Stimulated activated CD4-positive, alpha-beta T cell treated with anti-CD3 and anti-CD28 coated beads, TNF-alpha, amount 100 ng/mL, for 24 hours (primary cell): ENCODE data around the gene CAMK2B.

Experiments used
- DNase-seq, 3 experiments: peaks; one replicate each; pipeline ENCODE4 v3.0.0-alpha.2; 2020; ENCODE audit warnings: low read depth in 3 of 3

Gene CAMK2B

DNA sequence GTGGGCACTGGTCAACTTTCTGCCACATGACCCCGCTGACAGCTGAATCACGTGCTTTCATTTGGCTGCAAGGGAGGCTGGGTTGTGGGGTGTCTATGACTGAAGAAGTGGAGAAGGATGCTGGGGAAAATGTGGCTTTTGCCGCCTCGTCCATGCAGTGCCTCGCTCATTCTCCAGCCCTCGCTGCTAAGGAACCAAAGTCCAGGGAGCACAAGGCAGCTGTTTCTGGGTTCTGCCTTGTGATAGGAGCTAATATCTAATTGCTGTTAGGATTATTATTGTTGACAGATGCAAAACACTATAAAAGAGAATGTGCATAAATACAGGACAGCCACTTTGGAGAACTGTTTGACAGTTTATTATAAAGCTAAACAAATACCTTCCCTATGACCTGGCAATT, 4.9 kb upstream of the CAMK2B start:
- no peak for DNase-seq

DNA sequence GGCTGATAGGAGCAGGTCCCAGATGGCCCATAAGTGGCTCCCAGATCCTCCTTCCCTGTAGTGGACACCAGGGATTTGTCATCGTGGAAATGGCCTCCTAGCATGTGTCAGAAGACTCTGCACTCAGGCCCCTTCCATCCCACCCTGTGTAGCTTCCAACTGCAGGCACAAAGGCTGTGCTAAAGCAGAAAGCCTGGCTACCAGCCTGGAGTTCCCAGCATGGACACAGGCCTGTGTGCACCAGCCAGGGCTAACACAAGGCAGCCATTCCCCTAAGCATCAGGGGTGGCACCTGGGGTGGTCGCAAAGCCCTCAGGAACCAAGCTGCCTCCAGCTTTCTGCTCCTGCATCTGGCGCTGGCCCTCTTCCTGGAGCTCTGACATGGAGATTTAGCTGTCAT, 4.5 kb upstream of the CAMK2B start:
- no peak for DNase-seq

DNA sequence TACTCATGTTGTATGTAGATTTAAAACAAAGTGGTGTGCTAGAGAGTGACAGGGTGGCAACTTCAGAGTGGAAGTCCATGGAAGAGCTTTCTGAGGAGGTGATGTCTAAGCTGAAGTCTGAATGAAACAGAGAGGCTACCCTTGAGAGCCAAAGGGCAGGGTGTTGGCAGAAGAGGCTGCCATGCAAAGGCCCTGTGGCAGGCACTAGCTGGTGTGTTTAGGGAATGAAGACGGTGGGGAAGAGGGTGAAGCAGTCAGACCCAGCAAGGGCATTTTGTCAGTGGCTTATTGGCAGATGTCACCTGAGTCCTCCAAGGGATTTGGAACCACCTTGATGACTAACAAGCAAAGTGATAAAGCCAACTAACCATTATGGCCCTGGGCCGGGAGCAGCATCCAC, 3.7 kb upstream of the CAMK2B start:
- no peak for DNase-seq

GRCh38 chr7:44327981-44328380, 2.6 kb upstream of the CAMK2B start:
- DNase-seq: no peak

DNA sequence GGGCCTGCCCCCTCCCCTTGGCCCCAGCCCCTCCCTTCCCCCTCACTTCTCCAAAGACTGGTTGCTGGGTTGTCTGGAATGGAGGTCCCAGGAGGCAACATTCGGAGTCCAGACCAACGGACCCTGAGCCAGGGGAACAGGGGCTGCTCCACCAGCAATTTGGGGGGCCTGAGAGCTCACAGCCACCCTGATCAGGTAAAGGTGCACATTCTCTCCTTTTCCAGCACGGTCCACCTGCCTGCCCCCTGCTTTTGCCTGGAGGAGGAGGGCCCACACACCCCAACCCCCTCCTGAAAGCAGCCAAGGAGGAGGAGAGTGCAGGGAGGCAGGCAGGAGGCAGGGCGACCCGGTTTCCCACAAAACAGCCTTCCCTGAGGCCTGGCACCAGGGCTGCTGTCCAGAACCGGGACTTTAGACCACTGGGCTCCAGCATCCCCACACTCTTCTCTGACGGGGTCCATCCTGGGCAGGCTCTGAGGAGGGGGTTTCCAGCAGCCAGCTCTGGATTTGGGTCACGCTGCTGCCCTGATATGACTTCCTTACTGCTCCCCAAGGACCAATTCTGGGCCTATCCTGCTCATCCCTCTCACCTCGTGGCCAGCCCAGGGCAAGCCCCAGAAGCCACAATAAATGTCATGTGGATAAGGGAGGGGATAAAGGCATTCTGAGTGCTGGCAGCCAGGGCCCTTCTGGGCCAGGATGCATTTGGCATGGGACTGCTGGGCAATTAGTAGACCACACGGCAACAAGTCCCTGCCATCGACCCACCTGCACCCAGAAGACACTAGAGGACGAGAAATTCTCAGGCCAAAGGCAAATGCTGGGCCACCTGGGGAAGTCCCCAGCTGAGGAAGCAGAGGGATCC, 1.1 kb upstream of the CAMK2B start:
- DNase-seq: no peak

- DNase-seq: no peak
Observed at GRCh38 chr7:44325811-44326241, 432 bp upstream of the CAMK2B start.

DNA sequence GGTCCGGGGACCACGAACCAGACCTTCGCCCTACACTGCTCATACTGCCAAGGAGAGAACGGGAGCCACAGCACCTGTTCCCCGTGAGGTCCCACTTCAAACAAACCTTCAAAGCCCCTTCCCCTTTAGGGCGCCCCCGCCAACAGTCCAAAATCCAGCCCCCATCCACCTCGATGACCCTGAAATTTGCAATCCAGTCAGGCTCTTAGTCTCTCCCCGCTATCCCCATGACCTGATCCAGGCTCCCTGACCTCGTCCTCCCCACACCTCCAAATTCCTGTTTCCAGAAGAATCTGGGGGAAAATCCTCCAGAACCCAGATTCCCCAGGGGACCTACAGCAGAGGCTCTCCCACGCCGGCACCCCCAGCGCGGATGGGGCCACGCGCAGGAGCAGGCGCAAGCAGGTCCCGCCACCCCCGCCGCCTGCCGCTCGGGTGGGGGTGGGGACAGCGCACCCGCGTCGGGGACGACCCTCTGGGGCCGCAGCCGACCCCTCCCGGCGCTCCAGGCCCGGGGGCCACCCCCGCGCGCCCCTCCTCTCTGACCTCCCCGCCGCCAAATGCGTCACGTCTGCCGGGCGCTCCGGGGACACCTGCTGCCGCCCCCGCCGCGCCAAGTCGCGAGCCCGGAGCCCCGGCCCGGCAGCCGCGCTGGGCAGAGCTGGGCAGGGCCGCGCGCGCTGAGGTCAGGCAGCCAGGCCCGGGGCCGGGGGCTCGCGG, 753 bp downstream of the CAMK2B start:
- no peak for DNase-seq

- no peak for DNase-seq
Observed at GRCh38 chr7:44324204-44324480, 1.3 kb downstream of the CAMK2B start.

DNA sequence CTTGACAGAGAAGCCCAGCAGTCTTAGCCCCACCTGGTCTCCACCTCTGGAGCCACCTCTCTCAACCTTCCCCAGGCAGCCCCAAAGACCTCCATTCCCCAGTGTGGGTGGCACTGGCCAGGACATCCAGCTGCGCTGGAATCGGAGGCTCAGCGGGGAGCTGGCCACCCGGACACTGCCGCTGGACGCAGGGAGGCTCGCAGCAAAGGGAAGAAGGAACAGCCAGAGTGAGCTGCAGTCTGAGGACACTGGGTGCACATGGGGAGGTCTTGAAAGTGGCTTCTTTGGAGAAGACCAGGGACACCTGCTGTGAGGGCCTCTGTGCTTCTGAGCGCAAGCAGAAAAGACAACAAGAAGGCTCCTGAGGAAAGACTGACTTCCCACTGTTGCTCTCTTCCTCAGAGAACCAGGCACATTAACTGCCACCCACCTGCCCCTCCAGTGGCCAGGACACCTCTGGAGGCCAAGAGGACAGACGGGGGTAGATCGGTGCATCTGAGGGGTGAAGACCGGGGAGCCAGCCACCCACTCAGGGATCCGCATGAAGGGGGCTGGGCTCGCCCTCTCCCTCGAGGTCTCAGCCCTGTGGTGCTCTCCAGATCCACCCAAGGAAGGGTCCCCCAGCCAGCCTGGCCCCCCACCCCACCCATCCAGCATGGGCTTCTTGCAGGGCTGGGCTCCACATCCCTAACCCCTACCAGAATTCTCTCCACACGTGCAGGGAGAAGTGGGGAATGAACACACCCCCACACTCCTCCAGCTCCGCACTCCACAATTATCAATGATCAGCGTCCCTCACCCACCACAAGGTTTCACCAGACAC, 1.8 kb downstream of the CAMK2B start:
- no peak for DNase-seq

DNA sequence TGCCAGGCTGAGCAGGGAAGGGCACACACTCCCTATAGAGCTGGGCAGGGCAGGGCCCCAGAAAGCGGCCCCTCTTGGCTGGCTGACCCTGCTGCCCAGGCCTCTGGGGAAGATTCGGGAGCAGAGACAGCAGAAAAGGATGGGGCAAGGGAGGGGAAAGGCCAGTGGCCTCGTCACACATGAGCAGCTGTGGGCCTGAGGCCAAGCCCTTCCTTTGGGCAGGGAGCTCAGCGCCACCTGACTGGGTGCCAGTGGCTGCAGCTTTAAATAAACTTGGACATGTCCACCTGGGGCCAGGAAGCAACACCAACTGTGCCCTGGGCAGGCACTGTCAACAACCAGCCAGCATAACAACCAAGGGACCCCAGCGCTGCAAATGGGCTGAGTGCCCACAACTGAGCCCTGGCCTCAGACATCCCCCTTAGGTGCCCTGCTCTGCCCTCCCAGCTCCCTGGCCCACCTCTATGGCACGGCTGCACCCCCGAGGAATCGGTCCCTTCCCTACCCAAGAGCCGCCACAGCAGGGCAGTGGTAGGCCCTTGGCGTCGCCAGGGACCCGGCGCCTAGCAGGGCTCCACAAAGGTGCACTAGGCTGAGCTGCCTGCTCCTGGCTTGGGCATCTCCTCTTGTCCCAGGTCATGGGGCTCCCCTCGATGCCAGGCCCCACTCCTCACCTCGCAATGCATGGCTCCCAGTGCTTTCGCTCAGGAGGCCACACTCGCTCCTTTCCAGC, 2.6 kb downstream of the CAMK2B start:
- no peak for DNase-seq

- no peak for DNase-seq
Observed at GRCh38 chr7:44321796-44322195, 3.6 kb downstream of the CAMK2B start.

DNA sequence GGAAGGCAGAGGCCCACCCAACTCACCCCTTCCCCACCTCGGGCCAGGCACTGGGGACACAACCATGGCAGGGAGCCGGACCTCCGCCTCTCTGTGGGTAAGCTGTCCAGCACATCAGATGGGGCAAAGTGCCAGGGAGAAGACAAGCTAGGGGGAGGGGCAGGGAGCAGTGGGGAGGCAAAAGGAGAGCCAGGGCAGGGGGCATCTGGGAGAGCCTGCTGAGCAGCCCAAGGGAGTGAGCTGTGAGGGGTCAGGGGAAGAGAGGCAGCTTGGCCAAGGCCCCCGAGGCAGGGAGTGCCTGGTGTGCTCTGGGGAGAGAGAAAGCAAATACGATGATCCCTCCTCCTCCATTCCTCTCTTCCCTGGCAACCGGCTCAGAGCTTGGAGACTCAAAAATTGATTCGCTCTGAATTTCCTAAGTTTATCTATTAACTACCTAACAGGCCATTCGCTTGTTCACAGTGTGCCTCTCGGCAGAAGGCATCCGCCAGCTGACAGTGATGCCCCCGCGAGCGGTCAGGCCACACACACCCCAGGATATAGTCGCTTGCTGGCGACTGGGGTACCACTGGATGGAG, 4.5 kb downstream of the CAMK2B start:
- DNase-seq: no peak

GRCh38 chr7:44320141-44320540, 5.3 kb downstream of the CAMK2B start:
- no peak for DNase-seq

DNA sequence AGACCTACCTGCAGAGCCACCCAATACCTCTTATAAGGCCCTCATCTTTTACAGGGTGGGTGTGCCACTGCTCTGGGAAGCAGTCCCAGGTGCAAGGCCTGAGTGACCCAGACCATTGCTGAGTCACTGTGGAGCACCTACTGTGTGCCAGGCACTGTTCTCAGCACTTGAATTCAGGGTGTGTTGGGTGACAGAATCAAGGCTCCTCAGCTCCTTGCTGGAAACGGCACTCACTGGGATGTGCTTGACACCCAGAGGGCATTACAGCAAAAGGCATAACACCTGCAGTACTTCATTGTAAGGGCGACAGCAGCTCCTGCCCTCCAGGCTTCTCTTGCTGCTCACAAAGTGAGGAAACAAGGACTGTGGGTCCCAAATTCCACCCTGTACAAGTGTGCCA, 7.1 kb downstream of the CAMK2B start:
- no peak for DNase-seq

- DNase-seq: no peak
Observed at GRCh38 chr7:44315301-44315903, 10.0 kb downstream of the CAMK2B start.

GRCh38 chr7:44313621-44314031, 11.8 kb downstream of the CAMK2B start:
- DNase-seq: no peak

GRCh38 chr7:44313016-44313415, 12.4 kb downstream of the CAMK2B start:
- DNase-seq: no peak

DNA sequence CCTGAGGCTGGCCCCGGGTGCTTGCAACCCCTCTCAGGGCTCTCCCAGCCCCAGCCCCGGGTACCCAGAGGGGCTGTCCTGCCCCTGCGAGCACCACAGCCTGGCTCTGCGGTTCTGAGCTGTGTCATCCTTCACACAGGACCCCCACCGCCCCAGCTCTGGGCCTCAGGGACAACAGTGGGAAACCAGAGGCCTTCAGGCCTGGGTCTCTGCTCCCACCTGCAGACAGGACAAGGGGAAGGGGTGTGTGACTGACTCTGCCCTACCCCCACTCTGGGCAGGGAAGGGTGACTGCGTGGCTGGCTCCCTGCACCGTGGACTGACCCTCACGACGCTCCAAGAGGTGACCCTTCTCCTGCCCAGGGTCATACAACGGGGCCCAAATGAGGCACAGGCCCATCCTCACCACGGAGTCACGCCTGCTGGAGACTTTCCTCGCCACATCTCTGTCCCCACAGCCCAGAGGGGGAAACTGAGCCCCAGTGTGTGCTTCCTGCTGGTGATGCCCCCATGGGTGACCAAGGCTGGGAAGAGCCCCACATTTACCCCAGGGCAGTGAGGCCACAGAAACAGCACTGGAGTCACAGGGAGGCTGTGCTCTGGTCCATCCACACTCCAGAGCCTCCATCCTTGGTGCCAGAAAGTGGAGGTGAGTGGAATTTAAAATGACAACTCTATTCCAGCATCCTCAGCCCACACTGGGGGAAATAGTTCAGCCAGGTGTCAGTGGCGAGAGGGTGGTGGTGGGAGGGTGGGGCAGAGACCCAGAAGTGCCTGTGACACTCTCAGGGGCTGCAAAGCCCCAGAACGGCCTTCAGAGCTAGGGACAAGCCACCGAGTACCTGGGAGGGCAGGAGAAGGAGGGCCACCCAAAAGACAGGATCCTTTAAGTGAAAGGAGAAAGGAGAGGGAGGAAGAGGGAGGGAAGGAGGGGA, 13.6 kb downstream of the CAMK2B start:
- no peak for DNase-seq

- no peak for DNase-seq
Observed at GRCh38 chr7:44310221-44310848, 15.1 kb downstream of the CAMK2B start.
